GM19328 (cell line): Measurements from ENCODE around the gene RRAGB.
A peak's percentile ranks its signal among the peaks of the same experiment; 100 is the strongest.
"Not testable (repeated sequence)": the region's sequence is repeated elsewhere in the genome, so short reads cannot be mapped to it uniquely, and the experiment has no call there.

Experiments used
- ATAC-seq: cut with Tn5 transposase; IDR thresholded peaks from one replicate; pipeline ENCODE4 v1.9.1; 2021; ENCODE audit warnings: mild to moderate bottlenecking, moderate library complexity; ENCODE audit not compliant: unreplicated experiment

Gene RRAGB

GRCh38 chrX:55759478-55759877 lies 41.9 kb downstream of the RRAGB start:
- no peak for ATAC-seq

- no peak for ATAC-seq
Measured at GRCh38 chrX:55767100-55767499, 49.6 kb downstream of the RRAGB start.

- not testable (repeated sequence) for ATAC-seq
Measured at GRCh38 chrX:55774419-55774818, 56.9 kb downstream of the RRAGB start.

- no peak for ATAC-seq
Measured at GRCh38 chrX:55777596-55777995, 60.0 kb downstream of the RRAGB start.

GRCh38 chrX:55778322-55778721 lies 60.8 kb downstream of the RRAGB start:
- no peak for ATAC-seq

GRCh38 chrX:55783723-55784122 lies 66.2 kb downstream of the RRAGB start:
- ATAC-seq: no peak

- ATAC-seq: no peak
Measured at GRCh38 chrX:55787063-55787462, 69.5 kb downstream of the RRAGB start.

- ATAC-seq: no peak
Measured at GRCh38 chrX:55787727-55788126, 70.2 kb downstream of the RRAGB start.

GRCh38 chrX:55794405-55794804 lies 76.9 kb downstream of the RRAGB start:
- peak; percentile 69 for ATAC-seq

GRCh38 chrX:55796496-55796895 lies 78.9 kb downstream of the RRAGB start:
- ATAC-seq: no peak

GRCh38 chrX:55801811-55802210 lies 84.3 kb downstream of the RRAGB start:
- no peak for ATAC-seq
